Trophoblast cell (in vitro differentiated cells and primary cell): ENCODE measurements around the gene ADNP2.

Experiments
- DNase-seq, 2 donors: peaks; one replicate each; pipeline ENCODE4 v3.0.0-alpha.2; 2016
- H2AFZ ChIP-seq: 2 replicates; pipeline ENCODE4 v1.6.1; 2013; ENCODE audit warnings: low read length, moderate library complexity, mild to moderate bottlenecking; ENCODE audit not compliant: insufficient read depth, poor library complexity
- H2AK5ac ChIP-seq: 2 replicates; pipeline ENCODE4 v1.6.1; 2013; ENCODE audit warnings: mild to moderate bottlenecking, low read length
- H2BK120ac ChIP-seq: 2 replicates; pipeline ENCODE4 v1.6.1; 2013; ENCODE audit warnings: low read length, mild to moderate bottlenecking, moderate library complexity; ENCODE audit not compliant: insufficient read depth, poor library complexity
- H2BK12ac ChIP-seq: 2 replicates; pipeline ENCODE4 v1.6.1; 2013; ENCODE audit warnings: mild to moderate bottlenecking, low read length, moderate library complexity
- H2BK5ac ChIP-seq: 2 replicates; pipeline ENCODE4 v1.6.1; 2013; ENCODE audit warnings: low read length, low read depth, moderate library complexity, mild to moderate bottlenecking; ENCODE audit not compliant: poor library complexity
- H3K14ac ChIP-seq: 2 replicates; pipeline ENCODE4 v1.6.1; 2013; ENCODE audit warnings: mild to moderate bottlenecking, low read length
- H3K18ac ChIP-seq: 2 replicates; pipeline ENCODE4 v1.6.1; 2013; ENCODE audit warnings: mild to moderate bottlenecking, low read length
- H3K23ac ChIP-seq: 2 replicates; pipeline ENCODE4 v1.6.1; 2013; ENCODE audit warnings: low read length
- H3K27ac ChIP-seq: 2 replicates; pipeline ENCODE4 v1.5.1; 2013; ENCODE audit warnings: low read depth, mild to moderate bottlenecking, inconsistent platforms, low read length, moderate library complexity
- H3K27me3 ChIP-seq: 2 replicates; pipeline ENCODE4 v1.6.1; 2013; ENCODE audit warnings: inconsistent platforms, mild to moderate bottlenecking, low read length, moderate library complexity; ENCODE audit not compliant: insufficient read depth
- H3K36me3 ChIP-seq, 2 experiments: 1 replicate in 1 of 2; 2 replicates in 1 of 2; pipeline ENCODE4 v1.6.1; 2013; ENCODE audit warnings: low read length in 2 of 2, mild to moderate bottlenecking in 2 of 2, moderate library complexity in 1 of 2; ENCODE audit not compliant: insufficient read depth in 2 of 2, control insufficient read depth in 1 of 2
- H3K4ac ChIP-seq: 2 replicates; pipeline ENCODE4 v1.6.1; 2013; ENCODE audit warnings: low read depth, mild to moderate bottlenecking, low read length, moderate library complexity
- H3K4me1 ChIP-seq, 2 experiments: 1 replicate in 1 of 2; 2 replicates in 1 of 2; pipeline ENCODE4 v1.6.1; 2013; ENCODE audit warnings: low read length in 2 of 2, mild to moderate bottlenecking in 2 of 2, moderate library complexity in 1 of 2; ENCODE audit not compliant: insufficient read depth in 2 of 2, control insufficient read depth in 1 of 2
- H3K4me2 ChIP-seq: 2 replicates; pipeline ENCODE4 v1.6.1; 2013; ENCODE audit warnings: inconsistent platforms, mild to moderate bottlenecking, low read length, moderate library complexity
- H3K4me3 ChIP-seq: 2 replicates; pipeline ENCODE4 v1.5.1; 2013; ENCODE audit warnings: mild to moderate bottlenecking, low read depth, low read length, inconsistent platforms
- H3K79me1 ChIP-seq: one replicate; pipeline ENCODE4 v1.6.1; 2013; ENCODE audit warnings: low read length
- H3K79me2 ChIP-seq: 2 replicates; pipeline ENCODE4 v1.6.1; 2013; ENCODE audit warnings: low read length, mild to moderate bottlenecking; ENCODE audit not compliant: control insufficient read depth, insufficient read depth, poor library complexity
- H3K9ac ChIP-seq: 2 replicates; pipeline ENCODE4 v1.6.1; 2013; ENCODE audit warnings: mild to moderate bottlenecking, low read length
- H3K9me3 ChIP-seq: 2 replicates; pipeline ENCODE4 v1.6.1; 2013; ENCODE audit warnings: low read depth, mild to moderate bottlenecking, control low read depth, inconsistent platforms, low read length; ENCODE audit not compliant: insufficient read depth
- H4K12ac ChIP-seq: 2 replicates; pipeline ENCODE4 v1.6.1; 2013; ENCODE audit warnings: low read depth, mild to moderate bottlenecking, low read length, moderate library complexity
- H4K8ac ChIP-seq: 2 replicates; pipeline ENCODE4 v1.6.1; 2013; ENCODE audit warnings: low read depth, mild to moderate bottlenecking, low read length, moderate library complexity
- H4K91ac ChIP-seq: one replicate; pipeline ENCODE4 v1.6.1; 2013; ENCODE audit warnings: low read depth, mild to moderate bottlenecking, low read length, moderate library complexity
- WGBS: extraction: QIAGEN DNeasy Blood & Tissue Kit; methylation state at CpG from one replicate; pipeline ENCODE4 v1.1.7; 2013; ENCODE audit warnings: missing lambda C conversion rate; ENCODE audit not compliant: insufficient read length, insufficient coverage; ENCODE audit errors: extremely low coverage; 5-methylcytosine and 5-hydroxymethylcytosine counted together

The ADNP2 gene

DNA sequence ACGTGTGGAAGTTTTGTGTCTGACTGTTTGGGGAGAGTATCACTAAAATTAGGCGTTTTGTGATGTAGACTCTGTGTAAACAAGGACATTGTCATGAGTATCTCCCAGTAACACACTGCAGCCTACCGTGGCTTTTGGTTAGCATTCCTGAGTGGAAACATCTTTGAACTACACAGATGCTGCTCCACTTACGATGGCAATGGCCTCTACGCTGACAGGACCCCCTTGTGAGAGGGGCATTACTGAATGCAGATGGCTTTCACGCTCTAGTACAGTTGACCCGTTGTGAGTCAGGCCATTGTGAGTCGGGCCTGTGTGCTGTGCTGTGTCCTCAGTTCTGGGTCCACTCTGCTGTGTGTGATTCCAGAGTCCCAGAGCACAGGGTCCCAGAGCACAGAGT, 34.4 kb upstream of the ADNP2 start:
- Histone ChIP-seq H3K79me2 (no peaks in the 10 kb centered on the region), H2BK12ac (no peak overlapping the region), H3K23ac (no peak overlapping the region), H3K4ac (no peak overlapping the region), H3K79me1 (no peaks in the 10 kb centered on the region), H3K27ac (no peak overlapping the region), H2AK5ac (no peak overlapping the region), H4K8ac (no peak overlapping the region), H4K12ac (no peak overlapping the region), H2BK120ac (no peak overlapping the region), H3K9ac (no peak overlapping the region), H3K36me3 (no peaks in the 10 kb centered on the region), H3K14ac (no peak overlapping the region), H3K4me2 (no peak overlapping the region), H2AFZ (no peak overlapping the region), H2BK5ac (no peak overlapping the region), H3K18ac (no peak overlapping the region), H3K27me3 (no peaks in the 10 kb centered on the region), H3K9me3 (peaks cover 18% of the 10 kb centered on the region), H4K91ac (no peak overlapping the region), H3K4me3 (no peak overlapping the region), H3K4me1 (no peaks in the 10 kb centered on the region)
- DNase-seq: no peak
- no CpG with 5 or more reads among the region's 8 CpGs for WGBS

- Histone ChIP-seq H3K4me2 (no peak overlapping the region), H2BK5ac (no peak overlapping the region), H3K4me1 (no peaks in the 10 kb centered on the region), H2AK5ac (no peak overlapping the region), H2BK12ac (no peak overlapping the region), H4K8ac (no peak overlapping the region), H3K36me3 (no peaks in the 10 kb centered on the region), H3K27me3 (no peaks in the 10 kb centered on the region), H3K23ac (no peak overlapping the region), H3K9ac (no peak overlapping the region), H3K18ac (no peak overlapping the region), H3K79me2 (no peaks in the 10 kb centered on the region), H3K14ac (no peak overlapping the region), H2AFZ (no peak overlapping the region), H2BK120ac (no peak overlapping the region), H3K9me3 (peaks cover 18% of the 10 kb centered on the region), H3K27ac (no peak overlapping the region), H4K12ac (no peak overlapping the region), H3K4ac (no peak overlapping the region), H3K79me1 (no peaks in the 10 kb centered on the region), H3K4me3 (no peak overlapping the region), H4K91ac (no peak overlapping the region)
- no peak for DNase-seq
- no CpG with 5 or more reads among the region's 7 CpGs for WGBS
Measured at GRCh38 chr18:80075940-80076339, 33.1 kb upstream of the ADNP2 start.

DNA sequence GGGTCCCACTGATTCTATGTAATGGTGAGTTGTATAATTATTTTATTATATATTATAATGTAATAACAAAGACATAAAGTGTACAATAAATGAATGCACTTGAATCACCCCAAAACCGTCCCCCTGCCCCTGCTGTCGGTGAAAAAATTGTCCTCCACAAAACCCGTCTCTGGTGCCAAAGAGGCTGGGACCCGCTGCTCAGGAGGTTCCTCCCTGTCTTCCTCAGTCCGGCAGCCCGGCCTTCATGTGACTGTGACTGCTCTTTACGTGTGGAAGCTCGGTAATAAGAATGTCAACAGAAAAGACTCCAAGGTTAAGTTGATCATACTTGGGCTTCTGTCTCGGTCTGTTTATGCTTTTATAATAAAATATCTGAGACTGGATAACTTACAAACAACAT, 32.7 kb upstream of the ADNP2 start:
- Histone ChIP-seq H4K91ac (no peak overlapping the region), H3K36me3 (no peaks in the 10 kb centered on the region), H3K4me3 (no peak overlapping the region), H2AK5ac (no peak overlapping the region), H2AFZ (no peak overlapping the region), H2BK5ac (no peak overlapping the region), H2BK120ac (no peak overlapping the region), H3K9ac (no peak overlapping the region), H4K12ac (no peak overlapping the region), H3K27me3 (no peaks in the 10 kb centered on the region), H2BK12ac (no peak overlapping the region), H3K4me2 (no peak overlapping the region), H3K4me1 (no peaks in the 10 kb centered on the region), H3K79me2 (no peaks in the 10 kb centered on the region), H3K14ac (no peak overlapping the region), H3K79me1 (no peaks in the 10 kb centered on the region), H4K8ac (no peak overlapping the region), H3K9me3 (peaks cover 18% of the 10 kb centered on the region), H3K23ac (no peak overlapping the region), H3K4ac (no peak overlapping the region), H3K27ac (no peak overlapping the region), H3K18ac (no peak overlapping the region)
- DNase-seq: no peak
- no CpG with 5 or more reads among the region's 9 CpGs for WGBS

DNA sequence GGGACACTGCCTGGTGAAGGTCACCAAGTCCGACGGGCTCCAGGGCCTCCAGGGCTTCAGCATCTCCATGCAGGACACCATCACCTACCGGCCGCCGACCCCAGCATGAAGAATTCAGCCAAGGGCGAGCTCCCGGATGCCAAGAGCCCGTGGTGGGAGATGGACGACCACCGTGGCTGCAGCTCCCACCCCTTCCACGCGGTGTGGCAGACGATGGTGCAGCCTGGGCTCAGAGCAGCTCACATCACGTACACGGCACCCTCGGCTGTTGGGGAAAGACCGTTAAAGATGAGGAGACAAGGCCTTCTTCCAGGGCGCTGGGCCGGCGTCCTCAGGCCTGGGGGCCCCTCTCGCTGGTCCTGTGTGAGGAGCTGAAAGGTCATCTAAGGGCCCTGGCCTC, 31.2 kb upstream of the ADNP2 start:
- Histone ChIP-seq H3K18ac (no peak overlapping the region), H3K79me1 (no peaks in the 10 kb centered on the region), H3K9me3 (peaks cover 21% of the 10 kb centered on the region), H3K9ac (no peak overlapping the region), H2BK5ac (no peak overlapping the region), H3K79me2 (no peaks in the 10 kb centered on the region), H4K12ac (no peak overlapping the region), H4K8ac (no peak overlapping the region), H4K91ac (no peak overlapping the region), H3K36me3 (no peaks in the 10 kb centered on the region), H2BK12ac (no peak overlapping the region), H3K4me3 (no peak overlapping the region), H3K4ac (no peak overlapping the region), H3K14ac (no peak overlapping the region), H3K27me3 (no peaks in the 10 kb centered on the region), H2BK120ac (no peak overlapping the region), H3K4me1 (no peaks in the 10 kb centered on the region), H3K23ac (no peak overlapping the region), H2AFZ (no peak overlapping the region), H2AK5ac (no peak overlapping the region), H3K27ac (no peak overlapping the region), H3K4me2 (no peak overlapping the region)
- no peak for DNase-seq
- WGBS: no CpG with 5 or more reads among the region's 21 CpGs
